Vagina (tissue), 2 donors: ENCODE data around the gene MPST. TPM values are rescaled to one million over a fixed set of nuclear protein-coding genes. Genes with fewer than 3 reads are reported as not detected.

Source experiments
- DNase-seq, 2 donors: peaks; one replicate each; pipeline ENCODE4 v3.0.0-alpha.2; 2017; ENCODE audit errors: extremely low spot score in 2 of 2
- H3K27ac ChIP-seq: fragments of 200-600 bp; sonication (generic); one replicate; pipeline ENCODE4 v1.5.1; 2019
- H3K27me3 ChIP-seq: fragments of 200-600 bp; sonication (generic); one replicate; pipeline ENCODE4 v1.5.1; 2019
- H3K36me3 ChIP-seq, 2 donors: fragments of 200-600 bp; sonication (generic); one replicate each; pipeline ENCODE4 v1.5.1; 2017 to 2019
- H3K4me1 ChIP-seq: fragments of 200-600 bp; sonication (generic); one replicate; pipeline ENCODE4 v1.5.1; 2019
- H3K4me3 ChIP-seq, 2 donors: fragments of 200-600 bp; sonication (generic); 1 replicate in 1 of 2; 2 replicates in 1 of 2; pipeline ENCODE4 v1.5.1; 2016 to 2019
- H3K9me3 ChIP-seq: fragments of 200-600 bp; sonication (generic); one replicate; pipeline ENCODE4 v1.5.1; 2019
- CTCF ChIP-seq, 3 experiments: fragments of 450-650 bp in 2 of 3; fragments of 200-600 bp in 1 of 3; sonication (generic) in 1 of 3; IDR thresholded peaks; one replicate each; pipeline ENCODE4 v1.5.1; 2017 to 2019; ENCODE audit warnings: antibody characterized with exemption in 3 of 3, mild to moderate bottlenecking in 2 of 3, moderate library complexity in 2 of 3
- POLR2A ChIP-seq, 2 donors: fragments of 450-650 bp; IDR thresholded peaks; one replicate each; pipeline ENCODE4 v1.6.1; 2017; ENCODE audit warnings: antibody characterized with exemption in 2 of 2, mild to moderate bottlenecking in 2 of 2, moderate library complexity in 2 of 2
- POLR2AphosphoS5 ChIP-seq, 2 donors: sonication (generic); formaldehyde crosslinking; IDR thresholded peaks; one replicate each; pipeline ENCODE4 v1.9.0; 2017; ENCODE audit warnings: antibody characterized with exemption in 2 of 2, mild to moderate bottlenecking in 2 of 2, low read depth in 1 of 2; ENCODE audit not compliant: insufficient read depth in 1 of 2
- intact Hi-C: fragments of 100-400 bp; cut with DNase I; formaldehyde crosslinking; loops from one replicate; pipeline ENCODE4 v1.15.1; 2023
- total RNA-seq: library from RNA; depleted of rRNA; stranded (reverse); fragments of >200 nt; gene quantifications from one replicate; pipeline ENCODE4 v1.2.3, GENCODE V29; 2016

MPST gene
- total RNA-seq: 126 TPM

DNA sequence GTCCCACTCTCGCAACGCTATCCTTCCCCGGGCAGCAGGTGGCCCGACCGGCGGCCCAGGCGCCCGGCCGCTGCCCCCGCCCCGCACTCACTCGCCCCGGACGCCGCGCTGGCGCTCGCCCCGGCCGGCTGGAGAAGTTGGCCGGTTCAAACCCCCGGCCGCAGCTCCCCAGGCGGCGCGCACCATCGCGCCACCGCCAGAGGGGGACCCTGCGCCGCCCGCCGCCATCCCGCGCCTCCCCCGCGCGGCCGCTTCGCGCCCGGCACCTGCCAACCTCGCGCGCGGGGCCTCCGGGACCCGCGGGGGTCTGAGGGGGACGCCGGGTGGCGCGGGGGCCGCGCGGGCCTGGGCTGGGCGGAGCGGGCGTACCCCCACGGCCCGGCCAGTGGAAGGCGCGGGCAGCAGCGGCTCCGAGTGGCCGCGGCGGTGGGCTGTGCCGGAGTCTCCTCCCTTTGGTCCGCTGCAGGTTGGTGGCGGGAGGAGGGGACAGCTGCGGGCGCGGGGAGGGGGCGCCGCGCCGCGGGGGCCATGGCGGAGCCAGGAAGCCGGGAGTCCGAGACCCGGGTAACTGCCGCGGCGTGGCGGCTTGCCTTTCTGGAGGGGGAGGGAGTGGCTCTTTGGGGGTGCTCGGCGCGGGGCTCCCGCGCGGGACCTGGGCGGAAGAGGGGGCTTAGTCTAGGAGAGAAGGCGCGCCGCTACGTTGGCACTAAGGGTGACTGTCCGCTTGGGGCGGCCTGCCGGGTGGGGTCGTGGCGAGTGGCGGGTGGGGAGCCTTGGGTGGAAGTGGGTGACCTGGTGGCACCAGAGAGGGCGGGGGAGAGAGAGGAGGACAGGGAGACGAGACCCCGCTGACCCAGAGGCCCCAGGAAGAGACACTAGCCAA lies at the start of gene MPST, which contains the start of gene TST:
TSS of gene MPST (plus strand) at position 434 of the 883 bp plus-strand sequence. CDS start at position 529, 95 bp downstream.
TSS of gene TST (minus strand) at position 139 of the 883 bp plus-strand sequence. CDS start 715 bp downstream, outside the sequence.
- intact Hi-C loops: no loop called here
- peaks cover 64% of the 10 kb centered on the region for H3K4me1 ChIP-seq
- no peaks in the 10 kb centered on the region for H3K27me3 ChIP-seq
- H3K27ac ChIP-seq: peak within 1 kb of the TSS; percentile 97
- peak in 1 of 2 donors; percentile 63 for TF ChIP-seq POLR2A (IDR thresholded peaks at IDR 0.05)
- TF ChIP-seq POLR2AphosphoS5 (IDR thresholded peaks at IDR 0.05; ENCODE audit: insufficient read depth in 1 of 2, low read depth in 1 of 2): no peak
- peak in 1 of 3 experiments; percentile 6 for TF ChIP-seq CTCF (IDR thresholded peaks at IDR 0.05)
- H3K36me3 ChIP-seq: peaks cover 0 to 12% of the 10 kb centered on the region in 2 donors
- H3K4me3 ChIP-seq: peak within 1 kb of the TSS; percentile 96 to 99
- H3K9me3 ChIP-seq: no peaks in the 10 kb centered on the region
- DNase-seq: no peak

DNA sequence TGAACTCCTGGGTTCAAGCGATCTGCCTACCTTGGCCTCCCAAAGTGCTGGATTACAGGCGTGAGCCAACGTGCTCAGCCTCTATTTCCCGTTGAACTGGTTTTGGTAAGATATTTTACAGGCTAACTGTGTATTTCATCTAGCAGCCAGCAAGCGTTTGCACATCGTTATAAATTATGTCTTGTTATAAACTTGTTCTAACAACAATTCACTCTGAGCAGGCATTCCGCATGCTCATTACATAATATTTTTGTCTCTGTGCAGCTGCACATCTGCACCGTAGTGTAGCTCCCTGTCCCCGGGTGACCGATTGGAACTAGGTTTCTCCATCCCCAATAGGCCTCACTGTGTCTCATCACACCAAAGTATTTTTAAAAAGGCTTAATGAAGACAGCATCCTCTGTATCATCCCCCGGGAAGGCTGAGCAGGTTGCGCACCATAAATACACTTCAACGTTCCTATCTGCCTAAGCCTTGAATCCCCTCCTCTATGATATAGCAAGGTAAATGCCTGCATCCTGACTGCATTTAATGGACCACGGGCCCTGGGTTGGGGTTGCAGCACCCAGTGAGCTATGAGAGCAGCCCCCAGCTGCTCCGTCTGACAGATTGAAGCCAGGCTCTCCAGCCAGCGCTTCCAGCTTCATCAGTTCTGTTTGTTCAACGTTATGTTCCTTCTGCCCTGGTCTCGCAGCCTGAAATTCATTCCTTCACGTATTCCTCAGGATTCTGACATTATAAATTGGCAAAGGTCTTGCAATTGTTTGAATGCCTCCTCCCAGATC lies 48.0 kb upstream of the MPST start:
- peak in 1 of 2 donors; percentile 52 for DNase-seq
- Histone ChIP-seq H3K36me3 (no peaks in the 10 kb centered on the region), H3K27me3 (no peaks in the 10 kb centered on the region), H3K9me3 (no peaks in the 10 kb centered on the region), H3K27ac (no peak overlapping the region), H3K4me3 (no peak overlapping the region), H3K4me1 (no peaks in the 10 kb centered on the region)
- TF ChIP-seq POLR2AphosphoS5 (IDR thresholded peaks at IDR 0.05; ENCODE audit: insufficient read depth in 1 of 2, low read depth in 1 of 2): peak in 1 of 2 donors; percentile 88
- no peak for TF ChIP-seq POLR2A (IDR thresholded peaks at IDR 0.05)
- intact Hi-C loops: loop anchor here (10.0 kb wide), 1 partner anchor 187 kb away; no protein-coding TSS in a partner anchor

- Histone ChIP-seq H3K4me3 (no peak overlapping the region), H3K36me3 (no peaks in the 10 kb centered on the region), H3K9me3 (no peaks in the 10 kb centered on the region), H3K27me3 (no peaks in the 10 kb centered on the region), H3K4me1 (peaks cover 11% of the 10 kb centered on the region), H3K27ac (no peak overlapping the region)
- no peak for DNase-seq
- intact Hi-C loops: loop anchor here (10.0 kb wide), 1 partner anchor 192 kb away; no protein-coding TSS in a partner anchor
- TF ChIP-seq POLR2AphosphoS5 (IDR thresholded peaks at IDR 0.05; ENCODE audit: insufficient read depth in 1 of 2, low read depth in 1 of 2): no peak
- TF ChIP-seq POLR2A (IDR thresholded peaks at IDR 0.05): no peak
- no peak for TF ChIP-seq CTCF (IDR thresholded peaks at IDR 0.05)
Observed at GRCh38 chr22:36976606-36977005, 42.9 kb upstream of the MPST start.

- intact Hi-C loops: loop anchor here (10.0 kb wide), 1 partner anchor 193 kb away; no protein-coding TSS in a partner anchor
- no peak for DNase-seq
- Histone ChIP-seq H3K4me1 (peaks cover 11% of the 10 kb centered on the region), H3K4me3 (peak overlapping the region; percentile 34), H3K27me3 (no peaks in the 10 kb centered on the region), H3K9me3 (no peaks in the 10 kb centered on the region), H3K36me3 (no peaks in the 10 kb centered on the region), H3K27ac (peak overlapping the region; percentile 10)
- no peak for TF ChIP-seq POLR2A (IDR thresholded peaks at IDR 0.05)
Observed at GRCh38 chr22:36977401-36977861, 42.1 kb upstream of the MPST start.

DNA sequence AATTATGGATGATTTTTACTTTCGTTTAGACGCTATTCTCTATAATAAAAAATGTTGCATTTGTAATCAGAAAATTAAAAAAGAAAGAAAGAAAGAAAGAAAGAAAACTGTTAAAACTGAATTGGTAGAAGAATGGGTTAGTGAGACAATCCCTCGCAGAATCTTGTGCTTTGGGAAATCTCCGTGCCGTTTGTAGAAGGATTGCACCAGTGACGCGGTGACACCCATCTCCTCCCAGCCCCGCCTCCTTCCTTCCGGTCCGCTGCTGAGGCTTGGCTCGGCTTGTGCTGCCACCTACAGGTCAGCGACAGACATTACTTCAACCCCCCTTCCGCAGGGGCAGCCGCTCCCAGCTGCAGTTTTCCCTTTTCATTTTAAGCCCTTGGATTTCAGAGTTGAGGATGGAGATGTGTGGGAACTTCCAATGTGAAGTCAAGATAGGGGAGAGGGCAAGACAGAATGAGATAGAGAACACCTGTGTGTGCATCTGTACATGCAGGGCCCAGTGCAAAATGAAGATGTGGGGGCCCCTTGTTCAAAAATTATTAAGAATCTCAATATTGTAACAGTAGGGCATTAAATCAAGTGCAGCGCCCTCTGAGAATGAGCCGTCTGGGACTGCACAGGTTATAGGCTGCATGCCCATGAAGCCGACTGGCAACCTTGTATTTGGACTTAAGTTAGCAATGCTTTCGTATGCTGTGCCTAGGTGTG lies 41.4 kb upstream of the MPST start:
- no peak for DNase-seq
- intact Hi-C loops: loop anchor here (10.0 kb wide), 1 partner anchor 193 kb away; no protein-coding TSS in a partner anchor
- peak overlapping the region; percentile 10 for H3K27ac ChIP-seq
- no peaks in the 10 kb centered on the region for H3K27me3 ChIP-seq
- H3K4me1 ChIP-seq: peaks cover 11% of the 10 kb centered on the region
- H3K9me3 ChIP-seq: no peaks in the 10 kb centered on the region
- TF ChIP-seq POLR2A (IDR thresholded peaks at IDR 0.05): no peak
- peak; percentile 91 to 97 (median 94) for TF ChIP-seq CTCF (IDR thresholded peaks at IDR 0.05)
- TF ChIP-seq POLR2AphosphoS5 (IDR thresholded peaks at IDR 0.05; ENCODE audit: insufficient read depth in 1 of 2, low read depth in 1 of 2): peak; percentile 59 to 93
- peak overlapping the region; percentile 34 for H3K4me3 ChIP-seq
- H3K36me3 ChIP-seq: no peaks in the 10 kb centered on the region
